IMR-90 (cell line): ENCODE results near the gene COL18A1. TPM values are rescaled to one million over a fixed set of nuclear protein-coding genes. Genes with fewer than 3 reads are reported as not detected.
A peak's percentile ranks its signal among the peaks of the same experiment; 100 is the strongest.

Source experiments
- ATAC-seq: fragments of 200-7000 bp; cut with Tn5 transposase; 2 replicates; pipeline ENCODE4 v1.9.1; 2020; ENCODE audit warnings: low read depth, mild to moderate bottlenecking, moderate library complexity
- BruUV-seq: library from RNA; stranded (reverse); fragments of 400-500 nt; replicated peaks from 2 replicates; lab custom pipeline; 2021; lab: Mats Ljungman, UMichigan
- CTCF ChIA-PET: fragments of 300-600 bp; formaldehyde crosslinking; extraction: SDS; loops from one replicate; lab custom pipeline; 2021; ENCODE audit warnings: antibody characterized with exemption; lab: Yijun Ruan, JAX
- POLR2A ChIA-PET: fragments of 300-600 bp; sonication (Branson Sonifier 250); formaldehyde crosslinking; loops from one replicate; lab custom pipeline; 2022; ENCODE audit warnings: antibody characterized with exemption; ENCODE audit not compliant: unreplicated experiment; lab: Charles Lee
- DNase-seq: peaks from one replicate; pipeline ENCODE4 v3.0.0; 2013
- H2AFZ ChIP-seq: replicated peaks from 2 replicates; pipeline ENCODE3; 2013; ENCODE audit warnings: low read length, mild to moderate bottlenecking; ENCODE audit not compliant: poor library complexity
- H2AK5ac ChIP-seq: 2 replicates; pipeline ENCODE4 v1.6.1; 2013; ENCODE audit warnings: low read depth, low read length, inconsistent platforms
- H2AK9ac ChIP-seq: replicated peaks from 2 replicates; pipeline ENCODE3; 2013; ENCODE audit warnings: mild to moderate bottlenecking, low read depth, low read length, moderate library complexity; ENCODE audit not compliant: poor library complexity
- H2BK120ac ChIP-seq: 2 replicates; pipeline ENCODE4 v1.6.1; 2013; ENCODE audit warnings: low read depth, low read length, inconsistent platforms
- H2BK15ac ChIP-seq: 3 replicates; pipeline ENCODE4 v1.6.1; 2013; ENCODE audit warnings: low read depth, low read length, inconsistent platforms
- H2BK20ac ChIP-seq: 2 replicates; pipeline ENCODE4 v1.6.1; 2013; ENCODE audit warnings: low read depth, mild to moderate bottlenecking, inconsistent platforms, low read length, moderate library complexity
- H2BK5ac ChIP-seq: 2 replicates; pipeline ENCODE4 v1.6.1; 2013; ENCODE audit warnings: mild to moderate bottlenecking, low read depth, low read length, inconsistent platforms; ENCODE audit not compliant: poor library complexity, severe bottlenecking
- H3K14ac ChIP-seq: replicated peaks from 2 replicates; pipeline ENCODE4 v1.6.1; 2013; ENCODE audit warnings: low read depth, low read length, inconsistent platforms
- H3K18ac ChIP-seq: 2 replicates; pipeline ENCODE4 v1.6.1; 2013; ENCODE audit warnings: low read depth, low read length, control low read depth
- H3K23ac ChIP-seq: 2 replicates; pipeline ENCODE4 v1.6.1; 2013; ENCODE audit warnings: low read depth, low read length, inconsistent platforms
- H3K27ac ChIP-seq: 2 replicates; pipeline ENCODE4 v1.5.1; 2013; ENCODE audit warnings: mild to moderate bottlenecking, control low read depth, low read length; ENCODE audit not compliant: insufficient read depth
- H3K27me3 ChIP-seq: 2 replicates; pipeline ENCODE4 v1.6.1; 2013; ENCODE audit warnings: low read length; ENCODE audit not compliant: control insufficient read depth, insufficient read depth
- H3K36me3 ChIP-seq: 2 replicates; pipeline ENCODE4 v1.6.1; 2013; ENCODE audit warnings: low read length, mixed read lengths; ENCODE audit not compliant: control insufficient read depth, insufficient read depth
- H3K4ac ChIP-seq: 2 replicates; pipeline ENCODE4 v1.6.1; 2013; ENCODE audit warnings: low read depth, low read length, inconsistent platforms
- H3K4me1 ChIP-seq: 2 replicates; pipeline ENCODE4 v1.6.1; 2013; ENCODE audit warnings: low read length, mixed read lengths; ENCODE audit not compliant: control insufficient read depth, insufficient read depth
- H3K4me2 ChIP-seq: 2 replicates; pipeline ENCODE4 v1.6.1; 2013; ENCODE audit warnings: low read depth, mild to moderate bottlenecking, control low read depth, low read length, moderate library complexity
- H3K4me3 ChIP-seq: 2 replicates; pipeline ENCODE4 v1.5.1; 2013; ENCODE audit warnings: low read depth, mild to moderate bottlenecking, control low read depth, low read length, moderate library complexity; ENCODE audit not compliant: insufficient read depth
- H3K56ac ChIP-seq: 2 replicates; pipeline ENCODE4 v1.6.1; 2013; ENCODE audit warnings: low read length, inconsistent platforms; ENCODE audit not compliant: insufficient read depth; ENCODE audit errors: extremely low read depth
- H3K79me1 ChIP-seq, 2 experiments: 2 replicates each; pipeline ENCODE4 v1.6.1; 2013; ENCODE audit warnings: low read length in 2 of 2, inconsistent platforms in 1 of 2, low read depth in 1 of 2
- H3K9ac ChIP-seq: 2 replicates; pipeline ENCODE4 v1.6.1; 2013; ENCODE audit warnings: low read depth, low read length, control low read depth
- H3K9me1 ChIP-seq: 2 replicates; pipeline ENCODE4 v1.6.1; 2013; ENCODE audit warnings: low read length, inconsistent platforms; ENCODE audit not compliant: insufficient read depth
- H3K9me3 ChIP-seq: 2 replicates; pipeline ENCODE4 v1.6.1; 2013; ENCODE audit warnings: low read length; ENCODE audit not compliant: control insufficient read depth, insufficient read depth
- H4K20me1 ChIP-seq: 2 replicates; pipeline ENCODE4 v1.6.1; 2013; ENCODE audit warnings: low read length, inconsistent platforms; ENCODE audit not compliant: insufficient read depth
- H4K5ac ChIP-seq: 2 replicates; pipeline ENCODE4 v1.6.1; 2013; ENCODE audit warnings: mild to moderate bottlenecking, low read depth, low read length, control low read depth
- H4K8ac ChIP-seq, 2 experiments: 2 replicates each; pipeline ENCODE4 v1.6.1; 2013; ENCODE audit warnings: low read depth in 2 of 2, low read length in 2 of 2, control low read depth in 1 of 2, inconsistent platforms in 1 of 2
- H4K91ac ChIP-seq: 2 replicates; pipeline ENCODE4 v1.6.1; 2013; ENCODE audit warnings: low read depth, low read length, inconsistent platforms; ENCODE audit not compliant: insufficient read depth
- BHLHE40 ChIP-seq: fragments of 150-350 bp; IDR thresholded peaks from 2 replicates; pipeline ENCODE4 v1.6.1; 2016; ENCODE audit warnings: mild to moderate bottlenecking, low read depth, low read length
- CEBPB ChIP-seq: IDR thresholded peaks from 2 replicates; pipeline ENCODE4 v1.6.1; 2012; ENCODE audit warnings: low read depth, low read length, improper control_type of control experiment
- CHD1 ChIP-seq: IDR thresholded peaks from 2 replicates; pipeline ENCODE4 v1.6.1; 2012; ENCODE audit warnings: low read depth, low read length, improper control_type of control experiment
- FOS ChIP-seq: fragments of 150-350 bp; IDR thresholded peaks from 2 replicates; pipeline ENCODE4 v1.6.1; 2016; ENCODE audit warnings: low read depth, low read length
- MAFK ChIP-seq: IDR thresholded peaks from 2 replicates; pipeline ENCODE4 v1.6.1; 2012; ENCODE audit warnings: low read depth, low read length, improper control_type of control experiment
- MAZ ChIP-seq: IDR thresholded peaks from 2 replicates; pipeline ENCODE4 v1.6.1; 2012; ENCODE audit warnings: low read depth, mild to moderate bottlenecking, low read length, improper control_type of control experiment, moderate library complexity, borderline replicate concordance
- MXI1 ChIP-seq: IDR thresholded peaks from 2 replicates; pipeline ENCODE4 v1.6.1; 2012; ENCODE audit warnings: low read depth, mild to moderate bottlenecking, low read length, moderate library complexity, borderline replicate concordance
- NFE2L2 ChIP-seq: fragments of 150-350 bp; IDR thresholded peaks from 2 replicates; pipeline ENCODE4 v1.6.1; 2016; ENCODE audit warnings: low read depth, mild to moderate bottlenecking, low read length
- RAD21 ChIP-seq: IDR thresholded peaks from 2 replicates; pipeline ENCODE4 v1.6.1; 2012; ENCODE audit warnings: low read length, improper control_type of control experiment
- RCOR1 ChIP-seq: IDR thresholded peaks from 2 replicates; pipeline ENCODE4 v1.6.1; 2012; ENCODE audit warnings: mild to moderate bottlenecking, low read length, improper control_type of control experiment; ENCODE audit not compliant: insufficient replicate concordance
- RFX5 ChIP-seq: IDR thresholded peaks from 2 replicates; pipeline ENCODE4 v1.8.0; 2012; ENCODE audit warnings: low read depth, mild to moderate bottlenecking, low read length, moderate library complexity
- SMC3 ChIP-seq: fragments of 150-350 bp; IDR thresholded peaks from 2 replicates; pipeline ENCODE4 v1.6.1; 2016; ENCODE audit warnings: low read depth, mild to moderate bottlenecking, antibody characterized with exemption, low read length, moderate library complexity
- WGBS, 2 experiments: methylation state at CpG; one replicate each; pipeline versions ENCODE4 v1.1.5 to v1.1.7; 2013; ENCODE audit warnings: missing lambda C conversion rate in 2 of 2; ENCODE audit not compliant: insufficient read length in 1 of 2; ENCODE audit errors: extremely low coverage in 2 of 2; 5-methylcytosine and 5-hydroxymethylcytosine counted together
- dilution Hi-C: fragments of 300-500 bp; cut with HindIII; formaldehyde crosslinking; loops from one replicate; pipeline ENCODE4 v1.14.3; 2018; ENCODE audit warnings: low sequenced_read_pairs; ENCODE audit not compliant: unreplicated experiment
- in situ Hi-C: fragments of 300-500 bp; cut with MboI; formaldehyde crosslinking; loops from 3 replicates; pipeline ENCODE4 v1.14.3; 2019; ENCODE audit warnings: low sequenced_read_pairs, inconsistent platforms, mixed read lengths
- intact Hi-C: fragments of 100-400 bp; cut with micrococcal nuclease; formaldehyde crosslinking; loops from 2 replicates; pipeline ENCODE4 v1.10.0; 2022
- polyA plus RNA-seq, 3 experiments: library from polyadenylated mRNA; depleted of rRNA; stranded (reverse); fragments of >200 nt; gene quantifications; 2 replicates each; pipeline ENCODE4 v1.2.3, GENCODE V29; 2012; ENCODE audit warnings: low replicate concordance in 1 of 3
- total RNA-seq: library from RNA; depleted of rRNA; stranded (reverse); fragments of >200 nt; gene quantifications from 2 replicates; pipeline ENCODE4 v1.2.3, GENCODE V29; 2012
- TF ChIP-seq, protein P1 (sequence below): fragments of 150-350 bp; IDR thresholded peaks from 2 replicates; pipeline ENCODE4 v1.6.1; 2016; ENCODE audit warnings: low read depth, mild to moderate bottlenecking, low read length, moderate library complexity, borderline replicate concordance
- TF ChIP-seq, protein P2 (sequence below): fragments of 150-350 bp; IDR thresholded peaks from 2 replicates; pipeline ENCODE4 v1.6.1; 2017; ENCODE audit warnings: mild to moderate bottlenecking, antibody characterized with exemption, low read length, low read depth
- TF ChIP-seq, protein P3 (sequence below): conservative IDR thresholded peaks from 2 replicates; pipeline ENCODE4 v1.5.1; 2012; ENCODE audit warnings: mild to moderate bottlenecking, low read depth, low read length, improper control_type of control experiment

Gene COL18A1
- total and polyA plus RNA-seq, 2 of the 4 experiments (the other 2 are of a cell fraction): 4.3 to 46.7 TPM

DNA sequence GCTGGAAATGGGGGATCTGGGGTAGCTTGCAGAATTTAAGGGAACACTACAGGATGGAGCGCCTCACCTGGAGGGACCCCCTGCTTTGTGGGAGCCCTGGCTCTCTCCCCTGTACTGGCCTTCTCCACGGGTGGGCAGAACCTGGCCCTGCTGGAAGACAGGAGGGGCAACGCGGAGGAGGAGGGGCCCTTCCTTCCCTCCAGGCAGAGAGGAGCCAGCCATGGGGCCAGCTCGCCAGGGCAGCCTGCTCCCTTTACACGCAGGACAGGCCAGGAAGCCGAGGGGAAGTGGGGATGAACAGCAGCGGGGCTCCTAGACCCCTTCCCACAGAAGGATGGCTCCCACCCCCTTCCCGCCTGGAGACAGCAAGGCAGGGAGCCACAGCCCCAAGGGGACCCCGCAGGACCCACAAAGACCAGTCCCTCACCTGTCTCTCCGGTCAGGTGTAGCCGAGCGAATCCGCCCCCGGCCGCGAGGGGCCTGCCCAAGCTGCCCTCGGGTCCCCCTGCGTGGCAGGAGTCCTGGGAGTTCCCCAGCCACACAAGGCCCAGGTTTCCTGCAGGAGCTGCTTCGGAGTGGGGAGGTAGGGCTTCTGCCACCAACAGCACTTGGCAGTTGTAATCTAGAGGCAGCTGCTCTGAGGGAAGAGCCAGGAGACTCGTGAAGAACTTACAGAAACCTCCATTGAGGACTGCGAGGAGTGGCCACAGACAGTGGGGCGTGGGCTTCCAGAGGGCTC lies 138.9 kb downstream of the COL18A1 start:
- DNase-seq: no peak
- Histone ChIP-seq H3K9me1 (no peaks in the 10 kb centered on the region), H2AK9ac (no peak overlapping the region), H3K4me1 (peaks cover 3% of the 10 kb centered on the region; the same call in 1 of the 2 replicates), H3K27ac (no peak overlapping the region), H3K18ac (no peak overlapping the region), H3K9ac (no peak overlapping the region), H3K4ac (no peak overlapping the region), H4K8ac (no peak overlapping the region), H3K4me3 (no peak overlapping the region), H4K5ac (no peak overlapping the region), H3K36me3 (no peaks in the 10 kb centered on the region), H2AFZ (peak overlapping the region; percentile 61), H2BK5ac (no peak overlapping the region), H4K20me1 (0 out of 2 replicates have a peak, but pooled peaks cover 3% of the 10 kb centered on the region), H2AK5ac (0 out of 2 replicates have a peak overlapping the region, but pooled peaks have one; percentile 14), H3K14ac (no peak overlapping the region), H2BK120ac (no peak overlapping the region), H3K27me3 (peaks cover 10% of the 10 kb centered on the region), H3K56ac (no peak overlapping the region), H3K79me1 (peaks cover 7 to 24% of the 10 kb centered on the region in 2 experiments), H4K91ac (no peak overlapping the region), H2BK20ac (no peak overlapping the region), H3K4me2 (no peak overlapping the region), H2BK15ac (no peak overlapping the region), H3K23ac (no peak overlapping the region; the same call in 1 of the 2 replicates), H3K9me3 (no peaks in the 10 kb centered on the region)
- intact Hi-C loops (no loop called here), dilution Hi-C loops (no loop called here), in situ Hi-C loops (no loop called here)
- ChIA-PET CTCF (no interaction called here), POLR2A (no interaction called here)
- ATAC-seq: no peak
- 80% methylated on average over 3 of the region's 23 CpGs; no CpG with 5 or more reads in 1 of the 2 experiments for WGBS, 2 experiments
- no TSS peak for BruUV-seq
- TF ChIP-seq RFX5 (no peak), MAZ (no peak), MAFK (no peak), CEBPB (no peak), CHD1 (no peak), RCOR1 (no peak), FOS (no peak), BHLHE40 (no peak), SMC3 (no peak), MXI1 (no peak), NFE2L2 (no peak), RAD21 (no peak)
- TF ChIP-seq, protein P1, sequence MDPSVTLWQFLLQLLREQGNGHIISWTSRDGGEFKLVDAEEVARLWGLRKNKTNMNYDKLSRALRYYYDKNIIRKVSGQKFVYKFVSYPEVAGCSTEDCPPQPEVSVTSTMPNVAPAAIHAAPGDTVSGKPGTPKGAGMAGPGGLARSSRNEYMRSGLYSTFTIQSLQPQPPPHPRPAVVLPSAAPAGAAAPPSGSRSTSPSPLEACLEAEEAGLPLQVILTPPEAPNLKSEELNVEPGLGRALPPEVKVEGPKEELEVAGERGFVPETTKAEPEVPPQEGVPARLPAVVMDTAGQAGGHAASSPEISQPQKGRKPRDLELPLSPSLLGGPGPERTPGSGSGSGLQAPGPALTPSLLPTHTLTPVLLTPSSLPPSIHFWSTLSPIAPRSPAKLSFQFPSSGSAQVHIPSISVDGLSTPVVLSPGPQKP: no peak
- TF ChIP-seq, protein P2, sequence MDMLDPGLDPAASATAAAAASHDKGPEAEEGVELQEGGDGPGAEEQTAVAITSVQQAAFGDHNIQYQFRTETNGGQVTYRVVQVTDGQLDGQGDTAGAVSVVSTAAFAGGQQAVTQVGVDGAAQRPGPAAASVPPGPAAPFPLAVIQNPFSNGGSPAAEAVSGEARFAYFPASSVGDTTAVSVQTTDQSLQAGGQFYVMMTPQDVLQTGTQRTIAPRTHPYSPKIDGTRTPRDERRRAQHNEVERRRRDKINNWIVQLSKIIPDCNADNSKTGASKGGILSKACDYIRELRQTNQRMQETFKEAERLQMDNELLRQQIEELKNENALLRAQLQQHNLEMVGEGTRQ: no peak
- TF ChIP-seq, protein P3, sequence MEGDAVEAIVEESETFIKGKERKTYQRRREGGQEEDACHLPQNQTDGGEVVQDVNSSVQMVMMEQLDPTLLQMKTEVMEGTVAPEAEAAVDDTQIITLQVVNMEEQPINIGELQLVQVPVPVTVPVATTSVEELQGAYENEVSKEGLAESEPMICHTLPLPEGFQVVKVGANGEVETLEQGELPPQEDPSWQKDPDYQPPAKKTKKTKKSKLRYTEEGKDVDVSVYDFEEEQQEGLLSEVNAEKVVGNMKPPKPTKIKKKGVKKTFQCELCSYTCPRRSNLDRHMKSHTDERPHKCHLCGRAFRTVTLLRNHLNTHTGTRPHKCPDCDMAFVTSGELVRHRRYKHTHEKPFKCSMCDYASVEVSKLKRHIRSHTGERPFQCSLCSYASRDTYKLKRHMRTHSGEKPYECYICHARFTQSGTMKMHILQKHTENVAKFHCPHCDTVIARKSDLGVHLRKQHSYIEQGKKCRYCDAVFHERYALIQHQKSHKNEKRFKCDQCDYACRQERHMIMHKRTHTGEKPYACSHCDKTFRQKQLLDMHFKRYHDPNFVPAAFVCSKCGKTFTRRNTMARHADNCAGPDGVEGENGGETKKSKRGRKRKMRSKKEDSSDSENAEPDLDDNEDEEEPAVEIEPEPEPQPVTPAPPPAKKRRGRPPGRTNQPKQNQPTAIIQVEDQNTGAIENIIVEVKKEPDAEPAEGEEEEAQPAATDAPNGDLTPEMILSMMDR: no peak
